ENCODE data around the gene PEPD. TPM values are rescaled to one million over a fixed set of nuclear protein-coding genes. Genes with fewer than 3 reads are reported as not detected.

Gene PEPD
- polyA plus RNA-seq, 1 donor from 2014 or later = 43.9 TPM

DNA sequence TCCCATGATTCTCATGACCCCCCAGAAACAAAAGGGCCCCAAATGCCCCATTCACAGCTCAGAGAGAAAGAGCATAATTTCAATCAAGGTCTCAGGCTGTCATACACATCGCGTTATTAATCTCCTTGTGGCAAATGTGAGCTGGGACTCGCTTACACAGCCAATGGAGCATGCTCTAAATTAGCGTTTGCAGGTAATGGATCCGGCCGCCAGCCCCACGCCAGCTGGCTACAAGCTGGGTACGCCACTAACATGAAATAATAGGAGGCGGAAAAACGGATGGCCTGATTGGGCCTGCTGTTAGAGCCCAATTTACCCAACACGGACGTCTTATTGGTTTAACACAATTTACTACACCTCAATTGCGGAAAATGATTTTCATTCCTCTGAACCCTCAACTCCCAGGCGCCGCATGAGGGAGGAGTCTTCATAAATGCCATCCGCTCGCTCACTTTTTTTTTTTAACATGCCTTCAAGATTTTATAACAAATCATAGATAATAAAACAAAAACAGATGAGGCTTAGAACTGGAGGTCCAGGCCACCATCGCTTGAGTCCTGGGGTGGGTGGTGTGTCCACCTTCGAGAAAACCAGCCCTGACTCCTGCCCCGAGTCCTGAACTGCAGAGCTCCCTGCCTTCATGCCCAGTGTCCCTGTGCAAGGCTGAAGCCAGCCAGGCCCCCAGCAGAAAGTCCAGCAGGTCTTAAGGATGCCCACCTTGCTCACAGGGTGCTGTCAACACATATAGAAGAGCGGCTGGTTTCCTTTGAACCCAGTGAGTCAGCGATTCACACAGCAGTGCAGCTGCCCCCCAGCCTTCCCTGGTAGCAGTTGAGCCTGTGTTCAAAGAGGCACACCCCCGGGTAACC, 62.1 kb downstream of the PEPD start:
- Histone ChIP-seq H3K4me2 (ENCODE audit: low read length) (no peak overlapping the region), H3K27me3 (ENCODE audit: insufficient read depth, low read depth, low read length) (no peaks in the 10 kb centered on the region), H3K4me3 (ENCODE audit: low read length) (no peak overlapping the region), H3K79me2 (replicated peaks; ENCODE audit: insufficient read depth, low read length) (no peaks in the 10 kb centered on the region), H2AFZ (ENCODE audit: low read depth, low read length) (no peak overlapping the region), H3K36me3 (ENCODE audit: insufficient read depth, low read length) (no peaks in the 10 kb centered on the region), H3F3A (ENCODE audit: insufficient read depth, low read length, poor library complexity, severe bottlenecking) (no peaks in the 10 kb centered on the region), H3K9me2 (ENCODE audit: insufficient read depth, low read length) (no peaks in the 10 kb centered on the region), H4K20me1 (ENCODE audit: insufficient read depth) (no peaks in the 10 kb centered on the region), H3K27ac (ENCODE audit: low read length) (peak overlapping the region; percentile 40), H3K9me3 (ENCODE audit: low read length) (no peaks in the 10 kb centered on the region), H3K9ac (ENCODE audit: low read length) (no peak overlapping the region)
- TF ChIP-seq POLR2AphosphoS5 (IDR thresholded peaks at IDR 0.05) (peak; percentile 59), MXI1 (conservative IDR thresholded peaks at IDR 0.05; ENCODE audit: poor library complexity, severe bottlenecking) (no peak)

DNA sequence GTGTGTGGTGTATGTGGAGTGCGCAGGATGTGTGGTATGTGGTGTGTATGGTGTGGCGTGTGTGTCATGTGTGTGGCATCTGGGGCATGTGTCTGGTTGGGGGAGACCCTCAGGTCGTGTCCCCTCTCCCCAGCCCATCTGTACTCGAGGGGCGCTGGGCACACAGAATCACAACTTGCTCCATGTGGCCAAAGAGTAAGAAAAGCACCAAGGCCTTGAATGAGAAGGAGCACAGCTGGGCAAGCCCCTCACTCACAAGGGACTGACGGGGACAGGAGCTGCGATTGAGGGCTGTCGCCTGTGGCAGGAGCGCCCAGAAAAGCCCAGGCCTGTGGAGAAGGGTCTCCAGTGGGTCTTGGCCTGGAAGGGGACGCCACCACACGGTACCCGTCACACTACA, 62.8 kb downstream of the PEPD start:
- no peak overlapping the region for H3K4me3 ChIP-seq (ENCODE audit: low read length)
- H3K36me3 ChIP-seq (ENCODE audit: insufficient read depth, low read length) = no peaks in the 10 kb centered on the region
- H3K9me3 ChIP-seq (ENCODE audit: low read length) = no peaks in the 10 kb centered on the region
- H4K20me1 ChIP-seq (ENCODE audit: insufficient read depth) = no peaks in the 10 kb centered on the region
- H3K9me2 ChIP-seq (ENCODE audit: insufficient read depth, low read length) = no peaks in the 10 kb centered on the region
- H3K9ac ChIP-seq (ENCODE audit: low read length) = no peak overlapping the region
- H3K4me2 ChIP-seq (ENCODE audit: low read length) = no peak overlapping the region
- no peaks in the 10 kb centered on the region for H3K27me3 ChIP-seq (ENCODE audit: insufficient read depth, low read depth, low read length)
- TF ChIP-seq EP300 (conservative IDR thresholded peaks at IDR 0.05; ENCODE audit: poor library complexity, severe bottlenecking) (no peak), RAD21 (conservative IDR thresholded peaks at IDR 0.05) (no peak), POLR2AphosphoS5 (IDR thresholded peaks at IDR 0.05) (no peak), EZH2 (IDR thresholded peaks at IDR 0.05; ENCODE audit: borderline replicate concordance, insufficient read depth, low read length, poor library complexity, severe bottlenecking) (no peak), SMC3 (conservative IDR thresholded peaks at IDR 0.05; ENCODE audit: poor library complexity) (no peak), MXI1 (conservative IDR thresholded peaks at IDR 0.05; ENCODE audit: poor library complexity, severe bottlenecking) (no peak), TAF1 (IDR thresholded peaks at IDR 0.05; ENCODE audit: low read depth) (no peak)
- TF ChIP-seq, protein P1, sequence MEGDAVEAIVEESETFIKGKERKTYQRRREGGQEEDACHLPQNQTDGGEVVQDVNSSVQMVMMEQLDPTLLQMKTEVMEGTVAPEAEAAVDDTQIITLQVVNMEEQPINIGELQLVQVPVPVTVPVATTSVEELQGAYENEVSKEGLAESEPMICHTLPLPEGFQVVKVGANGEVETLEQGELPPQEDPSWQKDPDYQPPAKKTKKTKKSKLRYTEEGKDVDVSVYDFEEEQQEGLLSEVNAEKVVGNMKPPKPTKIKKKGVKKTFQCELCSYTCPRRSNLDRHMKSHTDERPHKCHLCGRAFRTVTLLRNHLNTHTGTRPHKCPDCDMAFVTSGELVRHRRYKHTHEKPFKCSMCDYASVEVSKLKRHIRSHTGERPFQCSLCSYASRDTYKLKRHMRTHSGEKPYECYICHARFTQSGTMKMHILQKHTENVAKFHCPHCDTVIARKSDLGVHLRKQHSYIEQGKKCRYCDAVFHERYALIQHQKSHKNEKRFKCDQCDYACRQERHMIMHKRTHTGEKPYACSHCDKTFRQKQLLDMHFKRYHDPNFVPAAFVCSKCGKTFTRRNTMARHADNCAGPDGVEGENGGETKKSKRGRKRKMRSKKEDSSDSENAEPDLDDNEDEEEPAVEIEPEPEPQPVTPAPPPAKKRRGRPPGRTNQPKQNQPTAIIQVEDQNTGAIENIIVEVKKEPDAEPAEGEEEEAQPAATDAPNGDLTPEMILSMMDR (IDR thresholded peaks at IDR 0.05; ENCODE audit: poor library complexity, severe bottlenecking) = no peak
- TF ChIP-seq, protein P2, sequence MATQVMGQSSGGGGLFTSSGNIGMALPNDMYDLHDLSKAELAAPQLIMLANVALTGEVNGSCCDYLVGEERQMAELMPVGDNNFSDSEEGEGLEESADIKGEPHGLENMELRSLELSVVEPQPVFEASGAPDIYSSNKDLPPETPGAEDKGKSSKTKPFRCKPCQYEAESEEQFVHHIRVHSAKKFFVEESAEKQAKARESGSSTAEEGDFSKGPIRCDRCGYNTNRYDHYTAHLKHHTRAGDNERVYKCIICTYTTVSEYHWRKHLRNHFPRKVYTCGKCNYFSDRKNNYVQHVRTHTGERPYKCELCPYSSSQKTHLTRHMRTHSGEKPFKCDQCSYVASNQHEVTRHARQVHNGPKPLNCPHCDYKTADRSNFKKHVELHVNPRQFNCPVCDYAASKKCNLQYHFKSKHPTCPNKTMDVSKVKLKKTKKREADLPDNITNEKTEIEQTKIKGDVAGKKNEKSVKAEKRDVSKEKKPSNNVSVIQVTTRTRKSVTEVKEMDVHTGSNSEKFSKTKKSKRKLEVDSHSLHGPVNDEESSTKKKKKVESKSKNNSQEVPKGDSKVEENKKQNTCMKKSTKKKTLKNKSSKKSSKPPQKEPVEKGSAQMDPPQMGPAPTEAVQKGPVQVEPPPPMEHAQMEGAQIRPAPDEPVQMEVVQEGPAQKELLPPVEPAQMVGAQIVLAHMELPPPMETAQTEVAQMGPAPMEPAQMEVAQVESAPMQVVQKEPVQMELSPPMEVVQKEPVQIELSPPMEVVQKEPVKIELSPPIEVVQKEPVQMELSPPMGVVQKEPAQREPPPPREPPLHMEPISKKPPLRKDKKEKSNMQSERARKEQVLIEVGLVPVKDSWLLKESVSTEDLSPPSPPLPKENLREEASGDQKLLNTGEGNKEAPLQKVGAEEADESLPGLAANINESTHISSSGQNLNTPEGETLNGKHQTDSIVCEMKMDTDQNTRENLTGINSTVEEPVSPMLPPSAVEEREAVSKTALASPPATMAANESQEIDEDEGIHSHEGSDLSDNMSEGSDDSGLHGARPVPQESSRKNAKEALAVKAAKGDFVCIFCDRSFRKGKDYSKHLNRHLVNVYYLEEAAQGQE (IDR thresholded peaks at IDR 0.05; ENCODE audit: borderline replicate concordance) = no peak
- H3K79me2 ChIP-seq (replicated peaks; ENCODE audit: insufficient read depth, low read length) = no peaks in the 10 kb centered on the region
- H2AFZ ChIP-seq (ENCODE audit: low read depth, low read length) = no peak overlapping the region
- H3K27ac ChIP-seq (ENCODE audit: low read length) = peak overlapping the region; percentile 40
- H3F3A ChIP-seq (ENCODE audit: insufficient read depth, low read length, poor library complexity, severe bottlenecking) = no peaks in the 10 kb centered on the region
